Esophagus squamous epithelium (tissue), 4 donors: ENCODE data around the gene NRXN3.

Experiments used
- CTCF ChIP-seq, 6 experiments: fragments of 450-650 bp in 4 of 6; fragments of 200-600 bp in 2 of 6; sonication (generic) in 2 of 6; IDR thresholded peaks; one replicate each; pipeline ENCODE4 v1.5.1; 2016 to 2019; ENCODE audit warnings: antibody characterized with exemption in 6 of 6, mild to moderate bottlenecking in 4 of 6, moderate library complexity in 4 of 6
- POLR2A ChIP-seq, 4 donors: fragments of 450-650 bp; IDR thresholded peaks; one replicate each; pipeline ENCODE4 v1.6.1; 2017; ENCODE audit warnings: antibody characterized with exemption in 4 of 4, mild to moderate bottlenecking in 4 of 4, moderate library complexity in 3 of 4

GRCh38 chr14:79103764-79104163 lies 933.6 kb downstream of the NRXN3 start:
- TF ChIP-seq CTCF (IDR thresholded peaks at IDR 0.05) = no peak
- TF ChIP-seq POLR2A (IDR thresholded peaks at IDR 0.05) = no peak
